Stomach (tissue), 4 donors: Measurements from ENCODE around the gene PUS1.

Experiments
- POLR2A ChIP-seq, 4 donors: fragments of 450-650 bp; IDR thresholded peaks; one replicate each; pipeline ENCODE4 v1.6.1; 2016; ENCODE audit warnings: antibody characterized with exemption in 4 of 4, control low read depth in 2 of 4, mild to moderate bottlenecking in 1 of 4, moderate library complexity in 1 of 4
- POLR2AphosphoS5 ChIP-seq, 3 donors: sonication (generic); formaldehyde crosslinking; IDR thresholded peaks; one replicate each; pipeline ENCODE4 v1.6.1; 2016; ENCODE audit warnings: antibody characterized with exemption in 3 of 3
- TF ChIP-seq, protein P1 (sequence below), 7 experiments: fragments of 450-650 bp in 4 of 7; fragments of 200-600 bp in 3 of 7; sonication (generic) in 3 of 7; IDR thresholded peaks; one replicate each; pipeline ENCODE4 v1.5.1; 2016 to 2019; ENCODE audit warnings: antibody characterized with exemption in 7 of 7, control low read depth in 2 of 7, mild to moderate bottlenecking in 1 of 7

DNA sequence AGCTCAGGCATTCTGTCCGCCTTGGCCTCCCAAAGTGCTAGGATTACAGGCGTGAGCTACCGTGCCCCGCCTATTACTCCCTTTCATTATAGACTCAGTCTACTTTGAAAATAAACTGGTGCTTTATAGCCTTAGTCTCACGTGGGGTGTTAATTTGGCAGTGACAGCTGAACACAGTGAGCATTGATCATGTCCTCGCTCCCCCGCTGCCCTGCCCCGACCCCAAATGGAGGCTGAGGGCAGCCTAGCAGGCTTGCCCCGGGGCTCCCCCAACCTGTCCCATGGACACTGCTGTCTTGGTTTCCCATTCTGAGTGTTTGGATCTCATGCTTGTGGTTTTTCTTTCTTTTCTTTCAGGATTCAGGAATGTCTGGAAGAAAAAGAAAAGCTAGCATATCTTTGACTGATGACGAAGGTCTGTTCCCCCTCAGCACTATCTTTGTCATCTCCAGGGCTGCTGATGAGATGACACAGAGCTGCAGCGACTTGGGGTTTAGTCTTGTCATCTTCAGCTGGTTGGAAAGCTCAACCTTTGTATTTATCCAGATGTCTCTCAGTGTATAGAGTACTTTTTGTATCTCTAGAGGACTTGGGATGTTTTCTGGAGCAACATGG is 62.8 kb downstream of the PUS1 start:
- TF ChIP-seq, protein P1, sequence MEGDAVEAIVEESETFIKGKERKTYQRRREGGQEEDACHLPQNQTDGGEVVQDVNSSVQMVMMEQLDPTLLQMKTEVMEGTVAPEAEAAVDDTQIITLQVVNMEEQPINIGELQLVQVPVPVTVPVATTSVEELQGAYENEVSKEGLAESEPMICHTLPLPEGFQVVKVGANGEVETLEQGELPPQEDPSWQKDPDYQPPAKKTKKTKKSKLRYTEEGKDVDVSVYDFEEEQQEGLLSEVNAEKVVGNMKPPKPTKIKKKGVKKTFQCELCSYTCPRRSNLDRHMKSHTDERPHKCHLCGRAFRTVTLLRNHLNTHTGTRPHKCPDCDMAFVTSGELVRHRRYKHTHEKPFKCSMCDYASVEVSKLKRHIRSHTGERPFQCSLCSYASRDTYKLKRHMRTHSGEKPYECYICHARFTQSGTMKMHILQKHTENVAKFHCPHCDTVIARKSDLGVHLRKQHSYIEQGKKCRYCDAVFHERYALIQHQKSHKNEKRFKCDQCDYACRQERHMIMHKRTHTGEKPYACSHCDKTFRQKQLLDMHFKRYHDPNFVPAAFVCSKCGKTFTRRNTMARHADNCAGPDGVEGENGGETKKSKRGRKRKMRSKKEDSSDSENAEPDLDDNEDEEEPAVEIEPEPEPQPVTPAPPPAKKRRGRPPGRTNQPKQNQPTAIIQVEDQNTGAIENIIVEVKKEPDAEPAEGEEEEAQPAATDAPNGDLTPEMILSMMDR (IDR thresholded peaks at IDR 0.05) = no peak
- no peak for TF ChIP-seq POLR2AphosphoS5 (IDR thresholded peaks at IDR 0.05)
- no peak for TF ChIP-seq POLR2A (IDR thresholded peaks at IDR 0.05)
